Measurements from ENCODE around the gene STK32A. TPM values are rescaled to one million over a fixed set of nuclear protein-coding genes. Genes with fewer than 3 reads are reported as not detected.
"Not testable (repeated sequence)": the region's sequence is repeated elsewhere in the genome, so short reads cannot be mapped to it uniquely, and the experiment has no call there.

STK32A gene
- total RNA-seq, 1 experiment from 2014 or later, result 1.3 TPM

DNA sequence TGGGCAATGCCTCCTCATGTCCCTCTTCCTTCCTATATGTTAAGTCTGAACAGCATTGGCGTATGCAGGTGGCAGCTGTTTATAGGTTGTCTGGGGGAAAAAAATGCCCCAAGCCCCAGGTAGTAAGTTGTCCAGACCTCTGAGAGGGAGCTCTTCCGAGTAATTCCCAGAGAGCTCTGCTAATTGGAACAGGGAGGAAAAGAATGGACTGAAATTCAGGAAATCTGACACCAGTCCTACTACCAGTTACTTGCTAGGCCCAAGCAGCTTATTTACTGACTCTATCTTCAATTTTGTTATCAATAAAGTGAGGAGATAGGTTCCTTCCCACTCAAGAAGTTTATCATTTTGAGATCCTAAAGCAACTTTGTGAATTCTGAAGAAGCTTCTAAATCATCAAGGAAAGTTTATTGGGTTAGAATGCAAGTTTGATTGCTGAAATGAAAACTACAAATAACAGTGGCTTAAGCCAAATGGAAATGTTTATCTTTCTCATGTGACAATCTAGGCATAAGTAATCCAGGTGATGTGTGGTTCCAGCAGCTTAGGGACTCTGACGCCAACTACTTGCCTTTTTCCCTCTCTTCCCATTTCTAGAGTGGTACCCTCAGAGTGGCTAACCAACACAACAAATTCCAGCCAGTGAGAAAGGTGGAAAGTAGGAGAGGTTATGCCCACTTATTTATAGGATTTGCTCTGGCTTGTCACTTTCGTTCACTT is 5.6 kb downstream of the STK32A start:
- H3K14ac ChIP-seq (ENCODE audit: insufficient read depth, low read length), result no peak overlapping the region
- no peaks in the 10 kb centered on the region for H3K9me3 Mint-ChIP-seq
- H3K79me1 ChIP-seq (ENCODE audit: insufficient read depth, low read depth, low read length, poor library complexity, severe bottlenecking), result no peaks in the 10 kb centered on the region
- H3K79me2 ChIP-seq (ENCODE audit: insufficient read depth, low read length), result no peaks in the 10 kb centered on the region
- H3K23me2 ChIP-seq (ENCODE audit: insufficient read length, low read depth, low read length, poor library complexity, severe bottlenecking), result no peaks in the 10 kb centered on the region
- H4K91ac ChIP-seq (ENCODE audit: insufficient read length, low read depth, low read length), result no peak overlapping the region
- no peak overlapping the region for H3K4me3 Mint-ChIP-seq
- H3K36me3 Mint-ChIP-seq (ENCODE audit: insufficient read depth in 1 of 3, low read depth in 3 of 3), result peaks cover 0 to 4% (median 0%) of the 10 kb centered on the region in 3 experiments; a peak in 1 of 7 replicates
- no peak overlapping the region for H3K4ac ChIP-seq (ENCODE audit: low read depth, low read length)
- no peak overlapping the region for H2BK5ac ChIP-seq (ENCODE audit: insufficient read length, low read length)
- DNase-seq, result no peak
- no peak overlapping the region for H3T11ph ChIP-seq (ENCODE audit: low read length)
- no peak overlapping the region for H2BK12ac ChIP-seq (ENCODE audit: insufficient read length, low read depth, low read length)
- no CpG with 5 or more reads among the region's 4 CpGs for WGBS (ENCODE audit: extremely low coverage, insufficient read length, low lambda C conversion rate)
- H3K27ac Mint-ChIP-seq, result no peak overlapping the region
- peaks cover 12 to 17% of the 10 kb centered on the region in 2 experiments for H3K4me1 Mint-ChIP-seq
- H3K23ac ChIP-seq (ENCODE audit: insufficient read length, low read depth, low read length), result no peak overlapping the region
- no peak overlapping the region for H3K9ac ChIP-seq (ENCODE audit: extremely low read depth, insufficient read length, low read length)
- no peak overlapping the region for H2BK20ac ChIP-seq (ENCODE audit: low read depth, low read length, poor library complexity, severe bottlenecking)
- no peak overlapping the region for H3K18ac ChIP-seq (ENCODE audit: insufficient read length, low read depth, low read length)
- no peak overlapping the region for H3K27ac ChIP-seq (ENCODE audit: insufficient read length, low read depth, low read length)
- H3K27me3 Mint-ChIP-seq (ENCODE audit: low read depth), result peaks cover 10% of the 10 kb centered on the region
- H3K4me1 ChIP-seq (ENCODE audit: insufficient read depth, low read length), result peaks cover 3% of the 10 kb centered on the region; the same call in 1 of the 2 replicates
- no peak overlapping the region for H4K5ac ChIP-seq (ENCODE audit: insufficient read length, low read depth, low read length)
- H2BK120ac ChIP-seq (ENCODE audit: low read depth, low read length, poor library complexity, severe bottlenecking), result no peak overlapping the region
- H2AFZ ChIP-seq (ENCODE audit: low read length), result no peak overlapping the region
- H3K56ac ChIP-seq (ENCODE audit: insufficient read length, low read depth, low read length), result no peak overlapping the region
- peaks cover 3% of the 10 kb centered on the region for H4K20me1 ChIP-seq (ENCODE audit: control insufficient read depth, insufficient read depth, insufficient read length)
- no peak overlapping the region for H3K4me2 ChIP-seq (ENCODE audit: insufficient read depth, insufficient read length, low read length)
- H3K9me3 ChIP-seq (ENCODE audit: control insufficient read depth, low read depth, low read length), result no peaks in the 10 kb centered on the region
- no peak for TF ChIP-seq CTCF (conservative IDR thresholded peaks at IDR 0.05)
- no peaks in the 10 kb centered on the region for H3K27me3 ChIP-seq (ENCODE audit: insufficient read depth, low read length)
- no peak overlapping the region for H2AK5ac ChIP-seq (ENCODE audit: insufficient read length, low read length)
- H4K8ac ChIP-seq (replicated peaks; ENCODE audit: insufficient read length, low read depth, low read length), result no peak overlapping the region
- no peak overlapping the region for H2BK15ac ChIP-seq (ENCODE audit: low read depth, low read length)

- H3K18ac ChIP-seq (ENCODE audit: insufficient read length, low read depth, low read length), result not testable (repeated sequence)
Measured at GRCh38 chr5:147243238-147243637, 8.4 kb downstream of the STK32A start.

More at GRCh38 chr5:147243238-147243637, 8.4 kb downstream of the STK32A start:
- not testable (repeated sequence) for H3K27me3 Mint-ChIP-seq (ENCODE audit: low read depth); H3K27ac Mint-ChIP-seq; H3K27me3 ChIP-seq (ENCODE audit: insufficient read depth, low read length); H4K20me1 ChIP-seq (ENCODE audit: control insufficient read depth, insufficient read depth, insufficient read length); DNase-seq; H2AK5ac ChIP-seq (ENCODE audit: insufficient read length, low read length); H3K4me3 Mint-ChIP-seq; H3K4me2 ChIP-seq (ENCODE audit: insufficient read depth, insufficient read length, low read length); H3K4ac ChIP-seq (ENCODE audit: low read depth, low read length); H2BK120ac ChIP-seq (ENCODE audit: low read depth, low read length, poor library complexity, severe bottlenecking); H4K5ac ChIP-seq (ENCODE audit: insufficient read length, low read depth, low read length); H3K36me3 Mint-ChIP-seq (ENCODE audit: insufficient read depth in 1 of 3, low read depth in 3 of 3); H3K14ac ChIP-seq (ENCODE audit: insufficient read depth, low read length); H2BK20ac ChIP-seq (ENCODE audit: low read depth, low read length, poor library complexity, severe bottlenecking); H2AFZ ChIP-seq (ENCODE audit: low read length); H2BK15ac ChIP-seq (ENCODE audit: low read depth, low read length); H3K79me1 ChIP-seq (ENCODE audit: insufficient read depth, low read depth, low read length, poor library complexity, severe bottlenecking); H3K23me2 ChIP-seq (ENCODE audit: insufficient read length, low read depth, low read length, poor library complexity, severe bottlenecking); H3K79me2 ChIP-seq (ENCODE audit: insufficient read depth, low read length); H2BK5ac ChIP-seq (ENCODE audit: insufficient read length, low read length); H3K27ac ChIP-seq (ENCODE audit: insufficient read length, low read depth, low read length); H3T11ph ChIP-seq (ENCODE audit: low read length); H4K8ac ChIP-seq (replicated peaks; ENCODE audit: insufficient read length, low read depth, low read length); H3K23ac ChIP-seq (ENCODE audit: insufficient read length, low read depth, low read length); H2BK12ac ChIP-seq (ENCODE audit: insufficient read length, low read depth, low read length); H3K9ac ChIP-seq (ENCODE audit: extremely low read depth, insufficient read length, low read length); H4K91ac ChIP-seq (ENCODE audit: insufficient read length, low read depth, low read length); H3K9me3 ChIP-seq (ENCODE audit: control insufficient read depth, low read depth, low read length); H3K56ac ChIP-seq (ENCODE audit: insufficient read length, low read depth, low read length); H3K9me3 Mint-ChIP-seq; H3K4me1 ChIP-seq (ENCODE audit: insufficient read depth, low read length)
- H3K4me1 Mint-ChIP-seq, result peaks cover 10 to 11% of the 10 kb centered on the region in 2 experiments
- no CpG with 5 or more reads among the region's 6 CpGs for WGBS (ENCODE audit: extremely low coverage, insufficient read length, low lambda C conversion rate)

All from H9 (cell line).